ENCODE results near the gene POU2F1.
"Not testable (repeated sequence)": the region's sequence is repeated elsewhere in the genome, so short reads cannot be mapped to it uniquely, and the experiment has no call there.

DNA sequence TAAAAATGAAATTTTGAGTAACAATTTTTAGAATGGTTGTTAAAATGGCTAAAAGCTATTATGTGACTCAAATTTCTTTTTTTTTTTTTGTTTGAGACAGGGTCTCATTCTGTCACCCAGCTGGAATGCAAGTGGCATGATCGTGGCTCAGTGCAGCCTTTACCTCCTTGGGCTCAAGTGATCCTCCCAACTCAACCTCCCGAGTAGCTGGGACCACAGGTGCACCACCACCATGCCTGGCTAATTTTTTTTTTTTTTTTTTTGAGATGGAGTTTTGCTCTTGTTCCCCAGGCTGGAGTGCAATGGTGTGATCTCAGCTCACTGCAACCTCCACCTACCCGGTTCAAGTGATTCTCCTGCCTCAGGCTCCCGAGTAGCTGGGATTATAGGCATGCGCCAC lies 24.5 kb downstream of the POU2F1 start:
- not testable (repeated sequence) for TF ChIP-seq PRDM1 (tag by site-specific recombination; IDR thresholded peaks at IDR 0.05); ZNF677 (tag by site-specific recombination; IDR thresholded peaks at IDR 0.05); ZNF585B (tag by site-specific recombination; IDR thresholded peaks at IDR 0.05); ZSCAN18 (tag by site-specific recombination; IDR thresholded peaks at IDR 0.05); ZNF791 (tag by site-specific recombination; IDR thresholded peaks at IDR 0.05); CTCF (tag by site-specific recombination; IDR thresholded peaks at IDR 0.05); ZNF670 (tag by site-specific recombination; IDR thresholded peaks at IDR 0.05; ENCODE audit: low read depth); KLF9 (tag by site-specific recombination; IDR thresholded peaks at IDR 0.05; ENCODE audit: low read depth); KLF10 (tag by site-specific recombination; IDR thresholded peaks at IDR 0.05); EGR2 (tag by site-specific recombination; IDR thresholded peaks at IDR 0.05; ENCODE audit: low read depth)

All from HEK293 (cell line).